Mammary epithelial cell (primary cell): ENCODE data around the gene ARHGAP44.

Experiments
- CTCF ChIP-seq, 2 donors: IDR thresholded peaks in 1 of 2; conservative IDR thresholded peaks in 1 of 2; 2 replicates each; pipeline ENCODE4 v1.5.1; 2011 to 2012; ENCODE audit warnings: inconsistent platforms in 2 of 2, low read length in 2 of 2, mild to moderate bottlenecking in 2 of 2, control low read depth in 1 of 2, low read depth in 1 of 2; ENCODE audit not compliant: insufficient read depth in 1 of 2; ENCODE audit errors: extremely low read depth in 1 of 2
- EZH2 ChIP-seq: IDR thresholded peaks from 2 replicates; pipeline ENCODE4 v1.6.1; 2012; ENCODE audit warnings: low read length, inconsistent platforms, borderline replicate concordance

GRCh38 chr17:12928736-12929135, 139.4 kb downstream of the ARHGAP44 start:
- TF ChIP-seq CTCF (conservative IDR thresholded peaks at IDR 0.05 in 1 of 2, IDR thresholded peaks at IDR 0.05 in 1 of 2; ENCODE audit: extremely low read depth in 1 of 2, insufficient read depth in 1 of 2, low read depth in 1 of 2, low read length in 2 of 2) (no peak), EZH2 (no peak)
